Measurements from ENCODE around the gene DOCK9. TPM values are rescaled to one million over a fixed set of nuclear protein-coding genes. Genes with fewer than 3 reads are reported as not detected.

DOCK9 gene
- polyA plus RNA-seq, 1 donor (not counting 4 experiments of a cell fraction or from before 2014, with no cell fraction given): 110 TPM

DNA sequence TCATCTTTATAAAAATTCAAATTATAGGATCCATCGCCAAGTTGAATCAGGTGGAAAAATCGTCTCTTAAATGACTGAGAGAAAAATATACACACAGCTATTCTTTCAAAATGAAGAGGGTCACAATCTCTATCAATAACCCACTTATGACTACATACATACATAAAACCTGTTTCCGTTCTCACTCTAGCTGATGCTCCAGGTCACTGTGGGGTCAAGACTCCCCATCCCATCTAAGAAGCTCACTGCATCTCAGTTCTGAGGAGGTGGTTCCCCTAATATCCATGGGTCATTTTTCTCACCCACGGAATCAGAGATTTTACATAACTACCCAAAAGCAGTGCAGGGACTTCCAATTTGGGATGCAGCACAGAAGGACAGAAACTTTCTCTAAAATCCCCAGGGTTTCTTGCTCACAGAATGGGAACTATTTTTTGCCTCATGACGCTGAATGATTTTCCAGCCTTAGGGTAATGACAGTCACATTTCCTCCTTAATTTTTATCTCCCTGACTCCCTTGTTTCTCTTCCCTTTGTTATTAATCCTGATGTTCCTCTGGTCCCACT, 56.8 kb downstream of the DOCK9 start:
- H3K27ac ChIP-seq (ENCODE audit: control insufficient read depth, insufficient read depth, low read length): no peak overlapping the region
- FAIRE-seq (no peak), DNase-seq (ENCODE audit: low read depth, low spot score) (no peak)
- H3K9me1 ChIP-seq (ENCODE audit: control insufficient read depth, extremely low read depth, insufficient read depth, low read length): no peaks in the 10 kb centered on the region
- H2AFZ ChIP-seq (ENCODE audit: control insufficient read depth, low read length): no peak overlapping the region
- H4K20me1 ChIP-seq (ENCODE audit: control insufficient read depth, extremely low read depth, insufficient read depth, low read length): no peaks in the 10 kb centered on the region
- H3K79me2 ChIP-seq (ENCODE audit: control insufficient read depth, insufficient read depth, low read length): no peaks in the 10 kb centered on the region
- no peak overlapping the region for H3K9ac ChIP-seq (ENCODE audit: control insufficient read depth, extremely low read depth, insufficient read depth, low read length)
- H3K4me3 ChIP-seq (ENCODE audit: control insufficient read depth in 2 of 3, extremely low read depth in 1 of 3, insufficient read depth in 2 of 3, low read depth in 1 of 3, low read length in 3 of 3): no peak overlapping the region
- H3K4me1 ChIP-seq (ENCODE audit: control insufficient read depth, extremely low read depth, insufficient read depth, low read length): no peaks in the 10 kb centered on the region
- H3K4me2 ChIP-seq (ENCODE audit: control insufficient read depth, extremely low read depth, insufficient read depth, low read depth, low read length): no peak overlapping the region
- dilution Hi-C loops (cut with MboI; ENCODE audit: extremely low pct_ligation_motif_present, low sequenced_read_pairs): no loop called here
- H3K36me3 ChIP-seq (ENCODE audit: control insufficient read depth in 2 of 2, extremely low read depth in 1 of 2, insufficient read depth in 2 of 2, low read length in 2 of 2): peaks cover 9 to 15% of the 10 kb centered on the region in 2 experiments
- H3K9me3 ChIP-seq (ENCODE audit: control insufficient read depth, low read depth, low read length): no peaks in the 10 kb centered on the region
- TF ChIP-seq EZH2 (IDR thresholded peaks at IDR 0.05; ENCODE audit: low read length): no peak
- TF ChIP-seq, protein P1, sequence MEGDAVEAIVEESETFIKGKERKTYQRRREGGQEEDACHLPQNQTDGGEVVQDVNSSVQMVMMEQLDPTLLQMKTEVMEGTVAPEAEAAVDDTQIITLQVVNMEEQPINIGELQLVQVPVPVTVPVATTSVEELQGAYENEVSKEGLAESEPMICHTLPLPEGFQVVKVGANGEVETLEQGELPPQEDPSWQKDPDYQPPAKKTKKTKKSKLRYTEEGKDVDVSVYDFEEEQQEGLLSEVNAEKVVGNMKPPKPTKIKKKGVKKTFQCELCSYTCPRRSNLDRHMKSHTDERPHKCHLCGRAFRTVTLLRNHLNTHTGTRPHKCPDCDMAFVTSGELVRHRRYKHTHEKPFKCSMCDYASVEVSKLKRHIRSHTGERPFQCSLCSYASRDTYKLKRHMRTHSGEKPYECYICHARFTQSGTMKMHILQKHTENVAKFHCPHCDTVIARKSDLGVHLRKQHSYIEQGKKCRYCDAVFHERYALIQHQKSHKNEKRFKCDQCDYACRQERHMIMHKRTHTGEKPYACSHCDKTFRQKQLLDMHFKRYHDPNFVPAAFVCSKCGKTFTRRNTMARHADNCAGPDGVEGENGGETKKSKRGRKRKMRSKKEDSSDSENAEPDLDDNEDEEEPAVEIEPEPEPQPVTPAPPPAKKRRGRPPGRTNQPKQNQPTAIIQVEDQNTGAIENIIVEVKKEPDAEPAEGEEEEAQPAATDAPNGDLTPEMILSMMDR (optimal IDR thresholded peaks at IDR 0.05 in 1 of 3, IDR thresholded peaks at IDR 0.05 in 1 of 3, conservative IDR thresholded peaks at IDR 0.05 in 1 of 3; ENCODE audit: extremely low read depth in 1 of 3, insufficient read depth in 2 of 3, low read length in 3 of 3): no peak
- H3K27me3 ChIP-seq (ENCODE audit: control insufficient read depth, extremely low read depth, insufficient read depth, low read length): no peaks in the 10 kb centered on the region

DNA sequence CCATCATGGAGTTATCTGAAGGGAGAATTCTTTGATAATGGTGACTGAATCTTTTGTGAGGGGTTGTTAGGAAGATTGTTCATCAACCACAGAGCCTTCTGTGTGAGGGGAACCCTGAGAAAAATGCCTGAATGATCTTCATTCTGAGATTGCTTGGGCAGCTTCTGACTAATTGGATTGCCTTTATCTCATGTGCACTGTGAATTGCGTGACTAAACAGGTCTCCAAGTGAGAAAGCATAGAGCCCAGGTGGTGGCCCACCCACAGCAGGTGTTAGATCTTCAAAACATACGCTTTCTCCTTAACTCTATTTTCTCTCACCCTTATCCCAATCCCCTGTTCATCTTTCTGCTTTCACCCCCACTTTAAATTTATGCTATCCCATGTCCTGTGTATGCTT, 58.3 kb downstream of the DOCK9 start:
- no peaks in the 10 kb centered on the region for H3K4me1 ChIP-seq (ENCODE audit: control insufficient read depth, extremely low read depth, insufficient read depth, low read length)
- dilution Hi-C loops (cut with MboI; ENCODE audit: extremely low pct_ligation_motif_present, low sequenced_read_pairs): no loop called here
- no peak for FAIRE-seq
- peaks cover 16 to 20% of the 10 kb centered on the region in 2 experiments for H3K36me3 ChIP-seq (ENCODE audit: control insufficient read depth in 2 of 2, extremely low read depth in 1 of 2, insufficient read depth in 2 of 2, low read length in 2 of 2)
- no peaks in the 10 kb centered on the region for H3K27me3 ChIP-seq (ENCODE audit: control insufficient read depth, extremely low read depth, insufficient read depth, low read length)
- no peak for DNase-seq (ENCODE audit: low read depth, low spot score)
- no peaks in the 10 kb centered on the region for H3K9me3 ChIP-seq (ENCODE audit: control insufficient read depth, low read depth, low read length)
- H3K4me3 ChIP-seq (ENCODE audit: control insufficient read depth in 2 of 3, extremely low read depth in 1 of 3, insufficient read depth in 2 of 3, low read depth in 1 of 3, low read length in 3 of 3): no peak overlapping the region
- no peaks in the 10 kb centered on the region for H3K9me1 ChIP-seq (ENCODE audit: control insufficient read depth, extremely low read depth, insufficient read depth, low read length)
- H3K27ac ChIP-seq (ENCODE audit: control insufficient read depth, insufficient read depth, low read length): no peak overlapping the region
- no peaks in the 10 kb centered on the region for H4K20me1 ChIP-seq (ENCODE audit: control insufficient read depth, extremely low read depth, insufficient read depth, low read length)
- H3K9ac ChIP-seq (ENCODE audit: control insufficient read depth, extremely low read depth, insufficient read depth, low read length): no peak overlapping the region
- H3K79me2 ChIP-seq (ENCODE audit: control insufficient read depth, insufficient read depth, low read length): no peaks in the 10 kb centered on the region
- no peak overlapping the region for H3K4me2 ChIP-seq (ENCODE audit: control insufficient read depth, extremely low read depth, insufficient read depth, low read depth, low read length)
- TF ChIP-seq EZH2 (IDR thresholded peaks at IDR 0.05; ENCODE audit: low read length): no peak
- TF ChIP-seq, protein P1 (optimal IDR thresholded peaks at IDR 0.05 in 1 of 3, IDR thresholded peaks at IDR 0.05 in 1 of 3, conservative IDR thresholded peaks at IDR 0.05 in 1 of 3; ENCODE audit: extremely low read depth in 1 of 3, insufficient read depth in 2 of 3, low read length in 3 of 3): no peak
- no peak overlapping the region for H2AFZ ChIP-seq (ENCODE audit: control insufficient read depth, low read length)

Data from keratinocyte (primary cell).